Measurements from ENCODE around the gene ANKRD6.

The ANKRD6 gene

DNA sequence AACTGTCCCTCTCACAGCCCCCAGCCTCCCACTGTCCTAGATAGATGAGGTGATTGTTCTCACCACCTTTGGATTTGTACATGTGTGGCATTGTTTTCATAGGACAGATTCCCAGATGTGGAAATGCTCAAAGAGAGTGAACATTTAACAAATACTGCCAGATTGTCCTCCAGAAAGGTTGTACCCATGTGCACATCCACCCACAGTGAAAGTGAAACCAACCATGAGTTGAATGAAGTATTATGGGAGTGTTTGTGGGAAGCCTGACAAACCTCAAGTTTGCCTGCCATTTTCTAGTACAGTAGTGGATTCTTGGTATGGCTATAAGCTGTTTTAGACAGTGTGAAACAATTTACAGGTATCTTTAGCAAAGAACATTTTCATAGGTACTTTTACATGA is 42.7 kb downstream of the ANKRD6 start:
- no peak for DNase-seq

DNA sequence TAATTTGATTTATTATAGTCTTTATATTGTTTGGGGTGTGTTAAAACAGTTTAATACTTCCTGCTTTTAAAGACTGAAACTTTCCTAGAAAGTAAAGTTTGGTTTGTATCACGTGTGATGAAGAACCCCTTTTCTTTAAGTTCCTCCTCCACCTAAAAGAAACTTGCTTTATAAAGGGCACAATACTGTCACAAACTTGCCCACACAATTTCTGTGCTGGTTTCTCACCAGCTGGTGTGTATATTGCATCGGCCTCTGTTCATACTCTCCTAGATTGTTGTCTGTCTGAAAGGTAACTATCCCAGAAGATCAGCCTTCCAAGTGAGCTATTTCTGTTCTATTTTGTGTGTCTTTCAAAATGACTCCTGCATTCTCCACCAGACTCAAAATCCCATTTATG is 46.9 kb downstream of the ANKRD6 start:
- DNase-seq = no peak

DNA sequence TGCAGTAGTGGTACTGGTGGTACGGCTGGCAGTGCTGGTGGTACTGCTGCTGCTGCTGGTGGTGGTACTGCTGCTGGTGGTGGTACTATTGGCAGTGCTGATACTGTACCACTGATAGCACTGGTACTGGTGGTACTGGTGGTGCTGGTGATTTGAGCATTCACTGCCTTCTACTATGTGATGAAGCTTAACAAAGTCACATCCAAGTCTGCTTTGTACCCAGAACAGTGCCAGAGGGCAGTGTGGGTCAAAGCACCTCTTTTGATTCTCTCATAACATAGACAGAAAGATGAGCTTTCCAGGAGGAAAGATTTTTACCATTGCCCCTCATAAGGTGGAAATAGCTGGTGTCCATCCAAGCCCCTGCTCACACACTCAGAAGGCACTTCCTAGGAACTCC is 48.7 kb downstream of the ANKRD6 start:
- DNase-seq = no peak

DNA sequence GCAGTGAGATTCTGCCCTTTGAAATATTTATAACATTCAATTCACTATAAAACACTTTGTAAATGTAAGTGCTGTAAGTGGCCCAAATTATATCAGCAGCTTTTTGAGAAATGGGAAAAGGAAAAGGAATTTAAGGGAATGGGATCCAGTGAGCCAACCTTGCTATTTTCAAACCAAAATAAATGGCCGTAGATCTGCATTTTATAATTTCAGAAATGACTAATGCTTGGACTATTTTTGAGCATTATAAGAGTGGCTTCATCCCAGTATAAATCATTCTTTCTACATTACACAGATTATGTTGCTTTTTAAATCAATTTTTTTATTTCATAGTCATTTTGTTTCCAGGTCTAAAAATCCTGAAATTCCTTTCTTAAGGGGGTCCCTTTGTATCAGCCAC is 49.2 kb downstream of the ANKRD6 start:
- no peak for DNase-seq

DNA sequence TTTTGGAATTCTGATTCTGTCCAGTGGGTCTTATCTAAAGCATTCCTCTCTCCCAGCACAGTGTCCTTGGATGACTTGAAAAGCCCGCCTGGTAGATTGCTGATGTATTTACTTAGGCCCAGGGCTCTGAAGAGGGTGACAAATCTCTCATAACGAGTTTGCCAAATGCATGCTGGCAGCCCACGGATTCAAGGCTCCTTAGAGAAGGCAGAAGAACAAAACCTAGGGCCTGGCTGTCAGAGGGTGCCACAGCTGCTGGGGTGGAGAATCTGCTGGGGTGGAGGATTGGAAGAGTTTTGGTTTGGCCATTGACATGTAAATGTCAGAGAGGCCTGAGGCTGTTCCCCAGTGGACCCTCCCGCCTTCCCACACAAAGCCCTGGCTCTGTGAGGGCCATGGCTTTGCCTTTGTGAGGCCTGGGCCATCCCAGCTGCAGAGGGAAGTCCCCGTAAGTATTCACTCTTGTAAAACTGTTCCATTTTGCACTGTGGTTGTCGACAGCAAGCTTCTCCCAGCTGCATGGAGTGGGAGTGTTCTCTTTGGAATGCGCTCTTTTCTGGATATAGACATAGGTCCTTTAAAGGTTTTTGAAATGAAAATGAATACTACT is 50.3 kb downstream of the ANKRD6 start:
- DNase-seq = peak; percentile 63

DNA sequence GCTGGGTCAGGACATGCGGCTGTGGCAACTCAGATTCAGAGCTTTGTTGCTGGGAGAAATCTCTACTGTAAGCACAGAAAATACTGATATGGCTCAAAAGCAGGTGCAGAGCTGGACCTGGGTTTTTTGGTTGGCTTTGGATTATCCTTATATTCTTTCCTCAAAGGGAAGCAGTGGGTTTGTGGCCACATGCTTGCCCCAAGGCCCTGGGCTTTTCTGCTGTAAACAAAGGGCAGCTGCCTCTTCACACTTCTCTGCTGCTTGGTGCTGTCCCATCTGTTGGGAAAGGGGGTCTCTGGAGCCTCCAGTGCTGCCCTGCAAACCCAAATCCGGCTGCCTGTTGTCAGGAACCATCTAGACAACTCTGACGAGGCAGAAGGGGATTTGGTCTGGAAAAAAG is 52.4 kb downstream of the ANKRD6 start:
- no peak for DNase-seq

DNA sequence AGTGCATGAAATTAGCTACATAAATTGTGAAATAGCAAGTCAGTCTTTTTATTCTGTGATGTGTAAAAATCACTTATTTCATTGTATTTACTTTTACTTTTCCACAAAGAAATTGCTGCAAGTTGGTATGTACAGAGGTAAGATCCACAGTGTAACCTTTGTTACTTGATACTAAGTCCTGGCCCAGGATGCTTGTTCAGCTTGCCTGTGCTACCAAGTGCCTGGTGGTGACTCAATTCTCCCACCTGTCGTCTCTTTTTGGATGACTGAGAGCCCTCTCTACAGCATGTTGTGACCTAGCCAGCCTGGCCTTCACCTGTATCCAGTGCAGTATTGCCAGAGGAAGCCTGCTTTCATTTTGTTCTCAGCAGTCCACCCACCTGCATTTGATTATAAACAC is 54.9 kb downstream of the ANKRD6 start:
- peak; percentile 49 for DNase-seq

DNA sequence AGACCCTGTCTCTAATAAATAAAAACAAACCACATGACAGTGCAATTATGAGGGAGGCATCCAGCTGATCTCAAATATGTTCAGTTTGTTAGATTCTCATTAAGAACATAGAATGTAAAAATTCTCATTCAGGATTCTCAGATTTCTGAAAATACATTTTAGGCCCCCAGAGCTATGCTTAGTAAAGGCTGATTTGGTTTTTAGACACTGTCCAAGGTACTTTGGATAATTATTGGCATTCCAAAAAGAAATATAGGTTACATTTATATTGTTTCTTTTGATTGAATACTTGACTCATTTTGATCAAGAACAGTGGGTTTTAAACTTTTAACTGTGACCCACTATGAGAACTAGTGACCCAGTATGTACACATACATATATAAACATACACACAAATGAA is 55.5 kb downstream of the ANKRD6 start:
- no peak for DNase-seq

DNA sequence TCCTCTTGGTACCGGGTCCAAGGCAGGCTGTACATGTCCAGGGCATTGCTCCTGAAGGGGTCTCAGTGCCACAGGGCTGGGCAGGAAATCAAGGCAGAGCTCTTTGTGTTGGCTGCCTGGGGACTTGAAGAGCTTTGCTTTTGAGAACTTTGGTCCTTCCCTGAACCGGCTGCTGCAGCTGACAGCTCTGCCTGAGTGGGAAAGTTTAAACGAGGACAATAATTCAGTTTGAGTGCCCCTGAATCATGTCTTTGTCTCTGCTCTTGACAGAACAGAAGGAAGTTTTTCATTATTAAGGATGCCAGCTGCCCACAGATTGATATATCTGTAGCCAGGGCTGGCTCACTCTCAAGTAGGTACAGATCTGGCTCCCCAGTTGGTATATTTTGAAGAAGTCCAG is 56.1 kb downstream of the ANKRD6 start:
- no peak for DNase-seq

DNA sequence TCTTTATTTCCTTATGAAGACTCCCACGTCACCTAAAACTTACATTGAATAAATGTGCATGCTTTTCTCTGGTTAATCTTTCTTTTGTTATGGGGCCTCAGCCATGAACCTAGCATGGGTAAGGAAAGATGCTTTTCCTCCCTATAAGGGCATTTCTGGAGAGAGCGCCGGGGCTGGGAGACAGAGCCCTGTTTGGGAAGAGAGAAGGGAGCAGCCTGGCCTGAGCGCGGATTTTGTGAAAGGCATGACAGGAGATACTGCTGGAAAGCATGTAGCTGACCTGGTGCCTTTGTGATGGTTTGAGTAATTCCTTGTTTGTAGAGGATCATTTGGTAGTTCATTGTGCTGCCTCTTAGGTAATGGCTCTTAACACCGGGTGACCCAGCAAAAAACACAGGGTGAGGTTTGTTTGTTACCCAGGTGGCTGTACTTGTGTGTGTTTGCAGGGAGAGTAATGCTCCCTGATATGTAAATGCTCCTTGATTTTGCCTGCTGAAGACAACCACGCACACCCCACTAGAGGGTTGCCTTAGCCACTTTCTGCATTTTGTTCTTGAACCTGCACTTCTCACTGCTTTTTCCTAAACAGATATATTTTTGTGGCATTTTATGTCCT is 59.2 kb downstream of the ANKRD6 start:
- peak; percentile 61 for DNase-seq

DNA sequence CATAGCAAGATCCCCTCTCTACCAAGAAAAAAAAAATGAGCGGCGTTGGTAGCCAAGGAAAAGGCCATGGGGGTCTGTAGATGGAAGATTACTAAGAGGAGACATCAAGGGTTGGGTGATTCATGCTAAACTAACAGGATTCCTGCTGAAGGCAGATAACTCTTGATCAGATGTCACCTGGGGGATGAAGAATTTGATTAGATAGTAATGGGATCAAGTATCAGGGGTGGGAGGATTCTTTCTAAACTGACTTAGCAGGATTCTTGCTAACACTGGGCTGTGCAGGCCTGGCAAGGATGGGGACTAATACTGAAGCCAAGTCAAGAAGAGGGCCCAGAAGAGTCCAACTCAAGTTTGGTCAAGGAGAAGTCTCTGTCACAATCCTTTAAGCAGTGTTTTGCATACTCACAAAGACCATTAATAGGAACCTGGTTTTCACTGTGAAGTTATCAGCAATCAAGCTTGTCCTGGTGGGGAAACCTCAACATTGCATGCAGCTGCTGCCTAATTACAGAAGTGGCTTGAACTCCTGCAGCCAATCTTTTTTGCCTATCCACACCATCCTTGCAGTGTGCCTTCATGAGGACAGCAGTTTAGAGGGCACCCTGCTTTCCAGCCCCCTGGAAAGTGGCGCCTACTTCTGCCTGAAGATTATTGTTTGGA is 61.3 kb downstream of the ANKRD6 start:
- no peak for DNase-seq

DNA sequence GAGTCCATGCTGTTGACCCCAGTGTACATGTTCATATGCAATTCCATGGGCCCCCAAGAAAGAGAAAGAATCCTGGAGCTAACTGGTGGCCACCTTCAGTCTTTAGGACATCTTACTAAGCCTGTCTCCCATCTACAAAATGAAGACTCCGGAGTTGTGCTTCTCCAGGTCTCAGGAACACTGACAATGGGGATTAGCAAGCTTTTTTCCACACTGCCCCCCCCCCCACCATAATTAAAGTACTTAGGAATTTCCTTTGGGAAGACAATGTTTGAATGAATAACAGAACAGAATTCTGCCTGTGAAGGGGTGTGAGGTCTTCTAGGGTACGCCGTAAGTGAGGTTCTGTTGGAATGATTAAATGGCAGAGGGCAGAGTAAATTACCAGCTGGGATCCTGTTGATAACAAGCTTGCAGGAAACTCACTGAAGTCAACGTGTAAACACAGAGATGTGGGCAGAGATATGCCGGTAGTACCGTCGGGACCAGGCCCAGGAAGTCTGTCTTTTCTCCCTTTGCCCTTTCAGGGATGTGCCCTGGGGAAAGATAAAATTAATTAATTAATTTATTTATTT is 63.1 kb downstream of the ANKRD6 start:
- no peak for DNase-seq

DNA sequence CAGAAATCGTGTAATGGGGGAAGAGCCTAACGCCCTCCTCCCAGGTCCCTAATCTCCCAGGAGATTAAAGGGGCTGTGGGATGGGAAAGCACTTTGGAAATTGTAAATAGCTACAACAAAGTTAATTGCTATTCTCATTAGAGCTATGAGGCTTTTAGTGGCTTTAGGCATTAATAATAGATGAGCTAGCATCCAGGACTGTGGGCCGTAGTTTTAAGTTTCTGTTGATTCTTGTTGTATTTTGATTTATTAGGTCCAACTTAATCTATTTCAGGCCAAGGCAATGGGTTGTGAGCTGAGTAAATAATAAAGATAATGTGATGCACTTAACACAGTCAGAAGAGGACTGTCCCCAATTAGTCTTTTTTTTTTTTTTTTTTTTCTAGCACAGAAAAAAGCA is 67.7 kb downstream of the ANKRD6 start:
- DNase-seq = peak; percentile 79

DNA sequence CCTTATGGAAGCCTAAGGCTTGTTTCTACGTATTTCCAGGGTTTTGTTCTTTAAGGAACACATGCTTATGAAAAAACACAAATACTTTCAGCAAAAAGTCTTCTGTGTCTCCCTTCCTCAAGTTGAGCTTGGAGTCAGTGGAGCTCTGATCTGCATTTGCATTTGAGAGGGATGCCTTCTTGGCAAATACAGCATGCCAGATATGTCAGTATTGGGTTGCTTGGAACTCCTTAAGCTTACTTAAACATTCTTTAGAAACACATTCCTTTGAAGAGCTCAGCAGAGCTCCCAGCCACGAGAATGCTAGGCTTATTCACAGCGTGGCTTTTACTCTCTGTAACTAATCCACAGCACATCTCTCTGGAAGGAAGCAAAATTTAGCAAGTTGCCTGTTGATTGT is 68.3 kb downstream of the ANKRD6 start:
- DNase-seq = no peak

DNA sequence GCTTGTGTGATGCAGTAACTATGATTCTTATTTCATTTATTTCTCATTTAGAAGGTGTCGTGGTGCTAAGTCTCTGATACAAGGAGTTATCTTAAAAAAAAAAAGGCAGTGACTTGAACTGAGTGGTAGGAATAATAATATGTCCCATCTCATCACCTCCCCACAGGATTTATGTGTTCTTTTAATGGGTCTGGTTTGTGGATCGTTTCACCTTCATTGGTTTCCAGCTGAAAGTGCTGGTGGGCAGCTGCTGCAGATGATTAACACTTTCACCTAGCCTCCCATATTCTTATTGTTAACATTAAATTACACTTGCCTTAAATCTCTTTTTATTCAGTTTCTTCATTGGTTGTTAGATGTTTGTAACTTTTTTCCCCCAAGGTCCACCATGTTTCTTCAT is 68.8 kb downstream of the ANKRD6 start:
- DNase-seq = no peak

DNA sequence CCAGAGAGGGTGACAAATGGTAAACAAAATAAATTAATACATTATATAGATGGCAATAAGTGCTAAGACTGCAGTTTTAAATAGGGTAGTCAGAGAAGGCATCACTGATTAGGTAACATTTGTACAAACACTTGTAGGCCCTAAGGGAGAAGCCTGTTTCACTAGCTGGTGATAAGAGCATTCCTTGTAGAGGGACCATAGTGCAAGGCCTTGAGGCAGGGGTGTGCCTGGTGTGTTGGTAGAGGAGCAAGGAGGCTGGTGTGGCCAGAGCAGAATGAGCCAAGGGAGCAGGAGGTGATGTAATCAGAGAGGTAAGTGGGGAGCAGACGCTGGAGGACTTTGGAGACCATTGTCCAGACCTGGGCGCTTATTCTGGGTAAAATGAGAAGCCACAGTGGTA is 70.7 kb downstream of the ANKRD6 start:
- no peak for DNase-seq

DNA sequence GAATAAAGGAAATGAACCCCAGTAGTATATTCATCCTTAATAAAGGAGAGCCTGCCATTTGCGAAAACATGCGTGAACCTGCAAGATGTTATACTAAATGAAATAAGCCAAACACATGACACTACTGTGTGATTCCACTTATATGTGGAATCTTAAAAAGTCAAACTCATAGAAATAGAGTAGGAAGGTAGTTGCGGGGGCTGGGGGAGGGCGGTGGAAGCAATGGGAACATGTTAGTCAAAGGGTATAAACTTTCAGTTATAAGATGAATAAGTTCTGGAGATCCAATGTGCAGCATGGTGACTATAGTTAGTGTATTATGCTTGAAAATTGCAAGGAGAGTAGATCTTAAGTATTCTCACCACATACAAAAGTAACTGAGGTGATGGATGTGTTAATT is 72.9 kb downstream of the ANKRD6 start:
- DNase-seq = no peak

DNA sequence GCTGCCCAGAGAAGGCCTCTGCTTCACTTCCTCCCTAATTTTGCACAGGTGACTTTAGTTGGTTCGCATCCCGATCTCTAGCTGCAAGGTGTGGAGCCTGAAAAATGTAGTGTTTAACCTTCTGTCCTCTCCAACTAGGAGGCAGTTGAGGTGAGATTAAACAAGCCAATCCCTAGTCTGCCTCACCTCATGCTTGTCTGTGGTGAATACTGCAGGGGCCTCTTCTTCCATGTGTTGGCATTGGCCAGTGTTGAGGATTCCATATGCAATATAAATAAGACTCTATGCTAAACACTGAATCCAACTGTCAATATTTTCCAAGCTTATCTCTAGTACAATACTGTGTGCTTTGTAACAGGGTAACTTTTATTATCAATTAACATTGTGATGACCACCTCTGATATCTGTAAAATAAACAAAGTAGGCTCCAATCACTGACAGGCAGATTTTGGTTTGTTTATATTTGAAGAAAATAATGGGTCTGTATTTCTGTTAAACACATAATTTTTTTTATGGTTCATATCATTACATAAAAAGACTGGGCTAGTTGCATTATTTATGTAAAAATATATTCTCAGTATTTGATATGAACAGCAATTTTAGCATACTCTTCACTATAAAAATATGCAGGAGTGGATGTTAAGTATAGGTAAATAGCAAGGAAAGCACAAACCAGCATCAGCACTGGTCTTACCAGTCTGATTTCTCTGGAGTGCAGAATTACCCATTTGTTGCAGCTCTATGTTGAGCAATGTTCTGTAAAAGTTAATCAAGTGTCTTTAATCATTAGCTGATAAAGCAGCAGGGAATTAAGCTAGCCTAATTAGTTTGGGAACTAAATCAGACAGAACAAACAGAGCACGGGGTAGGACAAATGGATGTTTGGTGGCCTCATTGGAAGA is 74.0 kb downstream of the ANKRD6 start:
- no peak for DNase-seq

DNA sequence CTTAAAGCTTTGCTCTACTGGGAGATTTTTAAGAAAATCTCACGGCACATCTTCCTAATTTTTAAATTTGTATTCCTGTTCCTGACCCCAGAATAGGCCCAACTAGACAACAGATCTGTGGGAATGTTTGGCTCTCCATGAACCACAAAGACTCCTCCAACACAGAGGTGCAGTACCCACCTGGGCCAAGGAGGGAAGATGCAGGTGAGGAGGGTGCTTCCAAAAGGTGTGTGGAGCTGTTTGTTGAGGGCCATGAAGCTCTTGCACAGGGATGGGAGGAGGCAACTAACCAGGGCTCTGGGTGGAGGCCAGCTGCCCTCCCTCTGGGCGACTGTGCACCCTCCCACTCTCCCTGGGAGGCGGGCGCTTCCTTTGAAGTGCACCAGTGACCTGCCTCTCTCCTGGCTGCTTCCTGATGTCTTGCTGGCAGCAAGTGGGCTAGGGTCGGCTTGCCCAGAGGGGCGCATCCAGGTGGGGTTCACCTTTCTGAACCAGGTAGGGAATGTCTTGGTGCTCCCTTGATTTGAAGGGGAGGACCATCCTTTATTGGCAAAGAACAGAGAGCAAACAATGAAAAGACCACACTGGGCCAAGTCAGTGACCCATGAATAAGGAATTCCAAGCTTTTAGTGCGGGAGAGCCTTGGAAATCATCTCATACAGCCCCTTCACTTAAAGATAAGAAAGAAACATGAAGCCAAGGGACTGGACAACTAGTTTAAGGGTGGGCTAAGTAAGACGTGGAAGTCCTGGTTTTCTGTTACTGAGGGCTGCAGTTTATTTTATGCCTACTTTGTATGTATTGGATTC is 76.0 kb downstream of the ANKRD6 start:
- no peak for DNase-seq

DNA sequence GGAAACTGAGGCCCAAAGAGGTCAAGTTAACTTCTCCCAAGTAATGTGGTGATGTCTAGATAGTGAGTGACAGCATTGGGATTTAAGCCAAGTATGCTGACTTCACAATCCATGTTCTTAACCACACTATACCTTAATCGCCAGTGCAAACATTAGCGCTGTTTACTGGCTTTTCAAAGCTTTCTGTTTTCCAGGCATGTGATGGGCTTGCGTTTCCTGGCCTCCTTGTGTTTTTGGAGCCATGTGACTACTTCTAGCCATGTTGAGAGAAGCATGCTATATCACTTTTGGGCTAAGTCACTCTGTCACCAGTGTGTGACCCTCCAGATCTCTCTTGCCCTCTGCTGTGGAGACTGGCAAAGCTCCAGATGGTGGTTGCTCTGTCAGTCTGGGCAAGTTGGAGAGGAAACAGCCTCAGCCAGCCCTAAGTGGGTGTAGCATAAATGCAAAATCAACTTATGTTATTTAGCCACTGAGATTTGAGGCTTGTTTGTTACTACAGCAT is 76.9 kb downstream of the ANKRD6 start:
- DNase-seq = peak; percentile 42

DNA sequence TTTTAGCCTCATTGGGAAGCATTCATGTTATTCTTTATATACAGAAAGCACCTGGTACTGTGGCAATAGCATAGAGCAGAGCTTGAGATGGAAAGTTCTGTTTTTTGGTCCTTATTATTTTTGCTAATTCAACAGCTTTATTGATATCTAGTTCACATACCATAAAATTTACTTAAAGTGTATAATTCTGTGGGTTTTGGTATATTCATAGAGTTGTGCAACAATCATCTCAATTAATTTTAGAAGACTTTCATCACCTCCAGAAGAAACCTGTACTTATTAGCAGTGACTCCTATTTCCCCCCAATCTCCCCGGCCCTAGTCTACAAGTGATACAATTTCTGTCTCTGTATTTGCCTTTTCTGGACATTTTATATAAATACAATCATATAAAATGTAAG is 77.4 kb downstream of the ANKRD6 start:
- DNase-seq = no peak

DNA sequence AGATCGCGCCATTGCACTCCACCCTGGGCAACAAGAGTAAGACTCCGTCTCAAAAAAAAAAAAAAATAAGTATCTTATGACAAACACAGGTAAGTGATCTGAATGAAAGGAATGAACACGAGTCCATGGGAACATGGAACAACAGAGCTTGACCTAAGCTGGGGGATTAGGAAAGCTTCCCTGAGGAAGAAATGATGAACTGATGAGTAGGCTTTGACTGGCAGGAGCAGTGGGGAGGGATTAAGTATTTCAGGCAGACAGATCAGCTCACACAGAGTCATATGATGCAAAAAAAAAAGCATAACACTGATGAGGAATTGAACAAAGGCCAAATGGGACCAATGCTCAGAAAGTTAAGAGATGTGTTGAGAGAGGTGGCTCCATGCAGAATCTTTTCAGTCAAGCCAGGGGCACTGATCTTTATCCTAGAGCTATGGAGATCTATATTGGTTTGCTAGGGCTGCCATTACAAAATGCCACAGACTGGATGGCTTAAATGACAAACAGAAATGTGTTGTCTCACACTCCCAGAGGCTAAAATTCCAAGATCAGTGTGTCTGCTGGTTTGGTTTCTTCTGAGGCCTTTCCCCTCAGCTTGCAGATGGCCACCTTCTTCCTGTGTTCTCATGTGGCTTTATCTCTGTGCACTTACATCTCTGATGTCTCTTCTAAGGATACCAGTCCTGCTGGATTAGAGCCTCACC is 85.6 kb downstream of the ANKRD6 start:
- no peak for DNase-seq

Measured in DMS79 (cell line).